ENCODE results near the gene TTC33.
"Not testable (repeated sequence)": the region's sequence is repeated elsewhere in the genome, so short reads cannot be mapped to it uniquely, and the experiment has no call there.

TTC33 gene

DNA sequence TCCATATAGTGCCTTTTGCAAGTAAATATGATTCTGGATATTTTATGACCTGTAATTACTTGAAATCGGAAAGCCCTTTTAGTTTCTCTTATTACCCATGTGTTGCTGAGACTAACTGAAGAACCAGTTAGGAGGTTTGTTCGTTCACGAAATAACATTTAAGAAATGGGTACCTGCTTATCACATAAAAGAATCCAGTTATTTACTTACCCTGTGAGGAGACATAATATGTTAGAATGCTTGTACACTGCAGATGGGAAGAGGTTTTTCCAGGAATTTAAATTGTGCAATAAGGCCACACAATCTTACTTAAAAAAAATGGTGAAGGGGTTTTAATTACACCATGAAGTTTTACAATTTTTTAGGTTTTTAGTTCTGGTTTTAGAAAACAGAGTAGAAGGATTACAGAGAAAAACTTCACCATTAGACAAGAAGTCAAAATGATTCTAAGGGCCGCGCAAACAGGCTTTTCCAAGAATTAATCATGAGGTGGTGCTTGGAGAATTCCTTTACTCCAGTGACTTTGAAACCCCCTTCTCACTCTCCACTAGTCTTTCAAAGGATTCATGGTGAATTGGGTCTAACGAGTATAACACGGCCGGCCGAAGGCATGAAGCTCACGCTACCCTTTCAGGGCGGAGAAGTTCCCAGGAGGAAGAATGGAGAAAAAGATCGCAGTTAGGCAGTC is 77.2 kb downstream of the TTC33 start:
- no peak for DNase-seq

DNA sequence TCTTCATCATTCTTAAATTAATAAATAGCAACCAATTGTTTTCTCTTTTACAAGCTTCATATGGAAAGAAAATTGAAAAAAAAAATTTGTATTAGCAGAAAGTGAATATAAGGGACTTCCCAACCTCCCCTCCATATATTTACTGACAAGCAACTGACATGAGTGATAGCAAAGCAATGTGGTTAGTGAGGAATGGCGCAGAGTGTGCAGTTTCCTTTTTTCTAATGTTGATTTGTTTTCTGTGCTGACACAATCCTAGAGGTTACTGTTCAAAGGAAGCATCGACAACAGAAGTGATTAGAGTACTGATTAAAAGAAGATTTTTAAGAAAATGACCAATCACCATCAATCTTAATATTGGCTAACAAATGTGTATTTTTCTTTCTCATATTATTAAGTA is 77.7 kb downstream of the TTC33 start:
- no peak for DNase-seq

DNA sequence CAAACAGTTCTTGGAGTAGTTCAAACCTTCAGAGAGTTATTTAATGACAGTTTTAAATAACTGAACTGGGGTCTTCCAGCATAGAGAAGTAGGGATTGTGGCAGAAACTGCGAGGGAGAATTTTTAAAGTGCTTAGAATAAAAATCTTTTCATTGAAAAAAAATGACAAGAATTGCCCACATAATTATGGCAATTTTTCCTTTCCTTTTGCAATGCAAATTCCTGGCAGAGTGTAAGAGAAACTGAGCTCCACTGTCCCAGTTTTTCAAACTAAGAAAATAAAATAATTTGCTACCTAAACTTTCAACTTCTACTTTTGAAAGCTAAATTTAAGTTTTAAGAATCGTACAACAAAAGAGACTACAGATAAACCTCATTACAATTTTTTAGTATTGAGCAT is 78.3 kb downstream of the TTC33 start:
- no peak for DNase-seq

DNA sequence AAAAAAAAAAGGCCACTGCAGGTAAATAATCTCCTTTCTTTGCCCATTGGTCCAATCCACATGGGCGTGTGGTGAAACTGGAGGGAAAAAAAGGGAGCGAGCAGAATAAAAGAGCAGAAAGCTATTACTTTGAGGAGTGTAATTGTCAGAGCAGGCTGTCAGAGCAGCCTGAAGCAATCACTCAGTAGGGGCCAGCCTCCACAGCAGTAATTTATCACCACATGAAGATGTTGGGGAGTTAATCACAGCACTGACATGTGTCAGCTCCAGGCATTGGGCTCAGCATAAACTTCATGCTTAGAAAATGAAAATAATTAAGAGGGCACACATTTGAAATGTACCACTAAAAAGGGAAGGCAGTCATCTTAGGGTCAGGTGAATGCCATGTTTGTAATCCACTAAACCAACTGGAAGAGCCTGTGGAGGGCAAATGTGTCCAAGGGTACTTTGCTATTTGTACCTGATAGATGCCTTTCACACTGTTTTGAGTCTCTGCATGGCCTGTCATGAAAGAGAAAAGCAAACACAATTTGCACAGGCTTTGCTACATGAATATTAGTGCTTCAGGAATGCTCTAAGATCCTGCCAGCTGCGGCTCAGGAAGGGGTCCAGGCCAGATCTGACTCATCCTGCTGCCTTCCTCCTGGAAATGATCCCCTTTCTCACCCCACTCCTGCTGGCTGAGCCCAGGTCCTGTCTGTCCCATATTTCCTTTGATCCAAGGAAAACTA is 79.0 kb downstream of the TTC33 start:
- peak; percentile 82 for DNase-seq

- DNase-seq, result no peak
These were observed 80.2 kb downstream of the TTC33 start for GRCh38 chr5:40675396-40676133.

GRCh38 chr5:40674661-40675235 is 81.0 kb downstream of the TTC33 start:
- DNase-seq, result no peak

DNA sequence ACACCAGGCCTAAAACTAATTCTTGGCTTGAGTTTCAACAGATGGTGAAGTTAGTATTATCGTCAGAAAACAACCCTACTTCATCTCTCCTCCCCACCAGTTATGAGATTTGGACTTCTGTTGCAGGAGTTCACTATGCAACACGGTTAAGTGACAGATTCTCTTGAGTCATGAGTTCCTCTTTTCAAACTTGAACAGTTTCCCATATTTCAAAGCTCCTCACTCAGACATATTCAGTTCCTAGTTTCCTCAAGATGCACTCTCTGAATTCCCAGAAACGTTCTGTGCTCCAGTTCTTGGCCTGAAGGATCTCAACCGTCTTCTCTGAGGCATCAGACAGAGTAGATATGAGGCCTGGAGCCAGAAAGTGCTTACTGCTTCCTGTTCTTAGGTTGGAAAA is 83.3 kb downstream of the TTC33 start:
- DNase-seq, result no peak

DNA sequence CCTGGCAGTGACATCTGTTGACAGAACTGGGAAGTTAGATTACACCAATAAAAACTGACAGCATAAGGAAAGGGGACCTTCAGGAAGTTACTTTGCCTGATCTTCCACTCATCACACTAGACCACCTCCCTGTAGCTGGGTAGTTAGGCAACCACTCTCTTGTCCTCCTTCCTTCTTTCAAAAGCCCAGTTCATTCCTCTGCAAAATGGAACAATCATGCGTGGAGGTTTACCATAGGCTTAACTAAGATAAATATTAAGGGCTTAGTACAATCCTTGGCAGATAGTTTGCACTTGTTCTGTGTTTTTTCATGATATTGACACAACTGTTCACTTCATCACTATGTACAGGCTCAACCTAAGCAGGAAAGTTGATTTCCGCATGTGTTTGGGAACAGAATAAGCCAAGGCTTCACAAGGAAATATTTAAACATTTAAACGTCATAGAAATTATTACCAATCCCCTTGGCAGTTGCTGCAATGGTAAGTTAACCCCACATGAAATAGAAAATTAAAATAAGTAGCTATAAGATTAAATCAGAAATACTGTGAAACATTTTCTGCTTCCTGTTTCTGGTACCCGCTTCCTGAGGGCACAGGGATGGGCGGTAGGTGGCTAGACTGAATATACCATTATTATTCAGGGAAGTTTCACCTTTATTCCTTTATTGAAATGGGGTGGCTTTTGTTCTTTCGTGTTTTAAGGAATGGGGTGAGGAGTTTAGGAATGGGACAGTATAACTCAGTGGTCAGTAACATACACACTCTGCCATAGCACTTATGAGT is 86.0 kb downstream of the TTC33 start:
- DNase-seq, result no peak

GRCh38 chr5:40667161-40667663 is 88.5 kb downstream of the TTC33 start:
- DNase-seq, result no peak

GRCh38 chr5:40666657-40667056 is 89.1 kb downstream of the TTC33 start:
- DNase-seq, result no peak

- no peak for DNase-seq
These were observed 90.0 kb downstream of the TTC33 start for GRCh38 chr5:40665635-40666298.

DNA sequence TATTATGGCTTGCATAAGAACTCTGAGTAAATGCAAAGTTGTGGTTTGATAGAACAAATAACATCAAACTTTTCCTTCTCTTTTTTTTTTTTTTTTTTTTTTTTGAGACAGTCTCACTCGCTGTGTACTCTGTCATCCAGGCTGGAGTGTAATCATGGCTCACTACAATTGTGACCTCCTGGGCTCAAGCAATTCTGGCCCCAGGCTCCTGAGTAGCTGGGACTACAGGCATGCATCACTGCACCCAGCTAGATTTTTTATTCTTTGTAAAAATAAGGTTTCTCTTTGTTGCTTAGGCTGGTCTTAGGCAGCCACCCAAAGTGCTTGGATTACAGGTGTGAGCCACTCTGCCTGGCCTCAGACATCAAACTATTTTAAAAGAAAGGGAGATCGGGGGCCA is 95.0 kb downstream of the TTC33 start:
- DNase-seq, result no peak

- no peak for DNase-seq
These were observed 99.0 kb downstream of the TTC33 start for GRCh38 chr5:40656766-40657165.

DNA sequence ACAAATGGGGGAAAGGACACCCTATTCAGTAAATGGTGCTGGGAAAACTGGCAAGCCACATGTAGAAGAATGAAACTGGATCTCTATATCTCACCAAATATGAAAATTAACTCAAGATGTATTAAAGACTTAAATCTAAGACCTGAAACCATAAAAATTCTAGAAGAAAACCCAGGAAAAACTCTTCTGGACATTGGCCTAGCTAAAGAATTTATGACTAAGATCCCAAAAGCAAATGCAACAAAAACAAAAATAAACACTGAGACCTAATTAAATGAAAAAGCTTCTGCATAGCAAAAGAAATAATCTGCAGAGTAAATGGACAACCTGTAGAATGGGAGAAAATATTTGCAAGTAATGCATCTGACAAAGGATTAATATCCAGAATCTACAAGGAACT is 99.7 kb downstream of the TTC33 start:
- DNase-seq, result not testable (repeated sequence)

- no peak for DNase-seq
These were observed 100.6 kb downstream of the TTC33 start for GRCh38 chr5:40655138-40655537.

GRCh38 chr5:40654377-40654991 is 101.3 kb downstream of the TTC33 start:
- DNase-seq, result peak; percentile 12

DNA sequence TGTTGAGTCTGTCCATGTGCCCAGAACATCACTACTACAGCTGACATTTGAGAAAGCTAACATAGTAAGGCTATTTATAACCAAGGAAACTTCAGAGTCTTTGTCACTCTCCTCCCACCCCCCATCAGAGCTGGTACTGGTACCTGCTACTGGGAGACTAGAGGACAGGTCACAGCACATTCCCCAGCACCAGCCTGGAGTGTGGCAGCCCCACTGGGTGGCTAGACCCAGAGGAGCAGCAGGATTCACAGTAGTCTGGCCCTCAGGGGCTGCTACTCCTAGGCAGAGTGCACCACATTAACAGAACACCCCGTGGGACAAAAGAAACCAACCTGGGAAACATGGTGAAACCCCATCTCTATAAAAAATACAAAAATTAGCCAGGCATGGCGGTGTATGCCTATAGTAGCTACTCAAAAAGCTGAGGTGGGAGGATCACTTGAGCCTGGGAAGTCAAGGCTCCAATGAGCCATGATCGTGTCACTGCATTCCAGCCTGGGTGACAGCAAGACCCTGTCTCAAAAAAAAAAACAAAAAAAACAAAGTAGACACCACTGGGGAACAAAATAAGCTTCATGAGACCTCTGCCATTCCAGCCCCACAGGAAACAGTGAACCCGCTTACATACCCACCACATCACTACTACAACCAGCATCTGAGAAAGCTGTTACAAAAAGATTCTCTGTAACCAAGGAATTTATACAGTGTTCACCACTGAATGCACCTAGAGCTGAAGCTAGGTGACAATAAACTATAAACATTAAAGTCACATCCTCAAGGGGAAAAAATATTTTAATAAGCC is 102.3 kb downstream of the TTC33 start:
- no peak for DNase-seq

DNA sequence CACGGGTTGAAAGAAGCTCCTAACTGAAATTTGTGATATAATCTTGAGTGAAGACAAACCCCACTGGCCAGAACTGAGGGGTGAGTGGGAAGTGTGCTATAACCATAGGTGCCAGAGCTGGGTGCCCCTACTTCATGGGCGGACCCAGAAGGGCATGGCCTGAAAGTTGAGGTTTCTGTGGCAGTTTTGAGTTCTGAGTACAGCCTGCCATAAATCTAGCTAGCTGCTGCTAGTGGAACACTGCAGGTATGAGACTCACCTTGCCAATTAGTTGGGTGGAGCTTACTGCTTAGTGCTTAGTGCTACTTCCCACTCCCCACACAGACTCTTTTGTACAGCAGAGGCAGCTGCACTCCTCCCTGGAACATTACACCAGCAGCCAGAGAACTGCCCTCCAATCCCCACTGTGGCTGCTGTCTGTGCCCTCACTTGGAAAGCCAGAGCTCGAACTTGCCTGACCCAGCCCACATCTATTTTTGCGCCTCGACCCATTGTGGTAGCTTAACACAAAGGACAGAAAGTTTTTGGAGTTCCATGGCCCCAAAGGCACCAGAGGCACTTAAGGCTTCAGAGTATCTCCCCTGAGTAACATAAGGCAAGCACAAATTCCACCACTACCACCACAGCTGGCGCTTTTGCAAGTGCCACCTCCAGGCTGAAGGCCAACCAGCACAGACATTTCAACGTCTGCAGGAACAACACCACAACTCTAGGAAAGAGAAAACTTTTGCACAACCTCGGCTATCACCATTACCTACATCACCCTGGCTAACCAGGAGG is 103.1 kb downstream of the TTC33 start:
- DNase-seq, result no peak

GRCh38 chr5:40651201-40651600 is 104.6 kb downstream of the TTC33 start:
- DNase-seq, result no peak

All from fibroblast of skin of right biceps (primary cell).